GM13977 (cell line): ENCODE results near the gene AFF3.

Source experiments
- DNase-seq: peaks from one replicate; pipeline ENCODE4 v3.0.0; 2012; ENCODE audit warnings: low spot score
- in situ Hi-C: fragments of 300-500 bp; cut with MboI; formaldehyde crosslinking; loops from one replicate; pipeline ENCODE4 v1.12.0; 2022; ENCODE audit warnings: low sequenced_read_pairs, low pct_unique_long_range_greater_than_20kb, mixed read lengths, inconsistent platforms; ENCODE audit not compliant: unreplicated experiment
- TF ChIP-seq, protein P1 (sequence below): IDR thresholded peaks from 2 replicates; pipeline ENCODE4 v1.5.1; 2012; ENCODE audit warnings: mild to moderate bottlenecking, control low read depth; ENCODE audit not compliant: insufficient read depth; ENCODE audit errors: extremely low read depth, missing control alignments

Gene AFF3

DNA sequence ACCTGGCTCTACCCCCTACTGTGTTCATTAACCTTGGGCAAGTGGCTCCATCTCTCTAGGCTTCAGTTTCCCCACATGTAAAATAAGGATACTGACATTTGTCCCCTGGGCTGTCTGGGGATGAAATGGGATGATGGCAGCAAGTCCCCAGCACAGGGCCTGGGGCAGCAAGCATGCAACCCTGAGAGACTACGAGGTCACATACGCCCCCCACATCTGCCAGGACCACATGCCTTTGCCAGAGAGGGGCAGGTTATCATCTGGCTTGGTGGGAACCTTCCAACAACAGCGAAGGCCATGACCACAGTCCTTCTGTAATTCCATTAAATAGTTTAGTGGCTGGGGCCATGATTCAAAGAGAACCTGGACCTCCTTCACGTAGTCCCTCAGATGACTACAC is 506.7 kb downstream of the AFF3 start:
- DNase-seq: no peak
- TF ChIP-seq, protein P1, sequence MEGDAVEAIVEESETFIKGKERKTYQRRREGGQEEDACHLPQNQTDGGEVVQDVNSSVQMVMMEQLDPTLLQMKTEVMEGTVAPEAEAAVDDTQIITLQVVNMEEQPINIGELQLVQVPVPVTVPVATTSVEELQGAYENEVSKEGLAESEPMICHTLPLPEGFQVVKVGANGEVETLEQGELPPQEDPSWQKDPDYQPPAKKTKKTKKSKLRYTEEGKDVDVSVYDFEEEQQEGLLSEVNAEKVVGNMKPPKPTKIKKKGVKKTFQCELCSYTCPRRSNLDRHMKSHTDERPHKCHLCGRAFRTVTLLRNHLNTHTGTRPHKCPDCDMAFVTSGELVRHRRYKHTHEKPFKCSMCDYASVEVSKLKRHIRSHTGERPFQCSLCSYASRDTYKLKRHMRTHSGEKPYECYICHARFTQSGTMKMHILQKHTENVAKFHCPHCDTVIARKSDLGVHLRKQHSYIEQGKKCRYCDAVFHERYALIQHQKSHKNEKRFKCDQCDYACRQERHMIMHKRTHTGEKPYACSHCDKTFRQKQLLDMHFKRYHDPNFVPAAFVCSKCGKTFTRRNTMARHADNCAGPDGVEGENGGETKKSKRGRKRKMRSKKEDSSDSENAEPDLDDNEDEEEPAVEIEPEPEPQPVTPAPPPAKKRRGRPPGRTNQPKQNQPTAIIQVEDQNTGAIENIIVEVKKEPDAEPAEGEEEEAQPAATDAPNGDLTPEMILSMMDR: no peak
- in situ Hi-C loops: no loop called here

GRCh38 chr2:99634234-99634633 is 508.2 kb downstream of the AFF3 start:
- no peak for DNase-seq
- in situ Hi-C loops: no loop called here
- TF ChIP-seq, protein P1: no peak

DNA sequence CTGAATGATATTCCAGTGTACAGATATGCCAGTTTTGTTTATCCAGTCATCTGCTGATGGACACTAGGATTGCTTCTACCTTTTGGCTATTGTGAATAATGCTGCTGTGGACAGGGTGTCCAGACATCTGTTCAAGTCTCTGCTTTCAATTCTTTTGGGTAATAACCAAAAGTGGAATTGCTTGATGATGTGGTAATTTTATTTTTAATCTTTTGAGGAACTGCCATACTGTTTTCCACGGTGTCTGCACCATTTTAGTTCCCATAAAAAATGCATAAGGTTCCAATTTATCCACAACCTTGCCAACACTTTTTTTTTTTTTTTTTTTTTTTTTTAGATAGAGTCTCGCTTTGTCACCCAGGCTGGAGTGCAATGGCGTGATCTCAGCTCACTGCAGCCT is 510.7 kb downstream of the AFF3 start:
- TF ChIP-seq, protein P1: no peak
- in situ Hi-C loops: no loop called here
- DNase-seq: no peak

GRCh38 chr2:99629320-99629719 is 513.1 kb downstream of the AFF3 start:
- in situ Hi-C loops: no loop called here
- TF ChIP-seq, protein P1: no peak
- no peak for DNase-seq

DNA sequence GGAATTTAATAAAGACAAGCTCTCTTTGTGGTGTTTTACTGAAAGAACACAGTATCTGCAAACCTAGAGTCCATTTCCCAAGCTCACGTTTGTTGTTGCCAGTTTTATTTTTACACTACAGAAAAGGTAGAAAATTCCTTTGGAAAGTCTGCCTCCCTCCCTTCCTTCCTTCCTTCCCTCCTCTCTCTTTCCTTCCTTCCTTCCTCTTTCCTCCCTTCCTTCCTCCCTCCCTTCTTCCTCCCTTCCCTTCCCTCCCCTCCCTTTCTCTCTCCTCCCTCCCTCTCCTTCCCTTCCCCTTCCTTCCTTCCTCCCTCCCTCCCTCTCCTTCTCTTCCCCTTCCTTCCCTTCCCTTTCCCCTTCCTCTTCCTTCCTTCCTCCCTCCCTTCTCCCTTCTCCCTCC is 516.2 kb downstream of the AFF3 start:
- DNase-seq: no peak
- in situ Hi-C loops: no loop called here
- TF ChIP-seq, protein P1: no peak

DNA sequence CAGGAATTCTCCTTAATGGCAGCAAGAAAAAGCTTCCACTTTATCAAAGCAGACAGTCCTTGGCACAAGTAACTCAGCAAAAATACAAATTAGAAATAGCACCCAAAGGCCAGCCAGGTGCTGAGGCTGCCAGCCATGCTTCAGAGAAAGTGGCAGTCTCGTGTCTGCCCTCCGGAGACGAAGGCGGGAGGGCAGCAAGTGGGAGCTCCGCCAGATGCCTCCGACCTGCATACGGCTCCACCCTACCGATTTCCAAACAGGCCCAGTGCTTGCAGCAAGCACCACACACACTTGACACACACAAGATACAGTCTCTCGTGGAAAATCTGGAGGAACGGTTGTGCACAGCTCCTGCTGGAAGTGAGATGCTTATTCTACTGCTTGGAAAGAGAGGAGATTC is 517.7 kb downstream of the AFF3 start:
- in situ Hi-C loops: no loop called here
- TF ChIP-seq, protein P1: no peak
- DNase-seq: no peak

DNA sequence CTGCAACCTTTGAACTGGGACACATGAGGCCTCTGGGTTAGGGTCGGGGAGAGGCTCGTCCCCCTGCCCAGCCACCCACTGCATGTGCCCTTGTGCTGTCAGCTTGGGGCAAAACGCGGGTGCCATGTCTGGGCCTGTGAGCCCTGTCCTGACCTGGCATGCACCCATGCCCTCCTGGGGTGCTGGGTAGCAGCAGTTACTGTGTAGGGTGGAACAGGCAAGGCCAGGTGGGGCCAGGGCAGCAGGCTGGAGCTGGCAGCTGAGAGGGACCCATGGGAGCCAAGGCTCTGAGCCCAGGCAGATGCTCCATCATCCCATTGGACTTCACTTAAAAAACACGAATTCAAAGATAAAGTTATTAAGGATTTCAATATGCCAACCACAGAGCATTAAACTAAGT is 518.8 kb downstream of the AFF3 start:
- TF ChIP-seq, protein P1: no peak
- no peak for DNase-seq
- in situ Hi-C loops: no loop called here
